BLaER1 treated with 17β-estradiol and CSF1 and Interleukin-3, amounts not matched to agents 10 nM and 100 nM (cell line): ENCODE results near the gene SHROOM4.

ENCODE experiments used
- H3K27ac ChIP-seq, 11 experiments: shearing (Covaris generic); formaldehyde crosslinking; 2 replicates each; pipeline ENCODE4 v1.8.1; 2022
- H3K27me3 ChIP-seq, 11 experiments: shearing (Covaris generic); formaldehyde crosslinking; 2 replicates each; pipeline ENCODE4 v1.8.1; 2022
- H3K36me3 ChIP-seq, 11 experiments: shearing (Covaris generic); formaldehyde crosslinking; 2 replicates each; pipeline ENCODE4 v1.8.1; 2022
- H3K4me1 ChIP-seq, 10 experiments: shearing (Covaris generic); formaldehyde crosslinking; 2 replicates each; pipeline ENCODE4 v1.8.1; 2022
- H3K4me2 ChIP-seq, 11 experiments: shearing (Covaris generic); formaldehyde crosslinking; 2 replicates each; pipeline ENCODE4 v1.8.1; 2022
- H3K4me3 ChIP-seq, 10 experiments: shearing (Covaris generic); formaldehyde crosslinking; 2 replicates each; pipeline ENCODE4 v1.8.1; 2022
- H3K9ac ChIP-seq, 11 experiments: shearing (Covaris generic); formaldehyde crosslinking; 2 replicates each; pipeline ENCODE4 v1.8.1; 2022
- H3K9me3 ChIP-seq, 11 experiments: shearing (Covaris generic); formaldehyde crosslinking; replicated peaks in 1 of 11; 2 replicates each; pipeline ENCODE4 v1.8.1; 2022
- H4K20me1 ChIP-seq, 11 experiments: shearing (Covaris generic); formaldehyde crosslinking; 2 replicates each; pipeline ENCODE4 v1.8.1; 2022
- Cebpa-rat ChIP-seq, 11 experiments: shearing (Covaris generic); IDR thresholded peaks; 2 replicates each; pipeline ENCODE4 v1.8.1; 2022

SHROOM4 gene

GRCh38 chrX:50707405-50707804 is 106.6 kb downstream of the SHROOM4 start:
- H3K27me3 ChIP-seq, result peaks cover 98 to 100% (median 100%) of the 10 kb centered on the region in 11 experiments
- H4K20me1 ChIP-seq, result peaks cover 0 to 8% (median 0%) of the 10 kb centered on the region in 11 experiments; a peak in 4 of 22 replicates
- no peaks in the 10 kb centered on the region for H3K36me3 ChIP-seq
- no peak overlapping the region for H3K27ac ChIP-seq
- no peak overlapping the region for H3K9ac ChIP-seq
- peaks cover 0 to 15% (median 8%) of the 10 kb centered on the region in 11 experiments; a peak in 19 of 22 replicates for H3K9me3 ChIP-seq
- H3K4me1 ChIP-seq, result no peaks in the 10 kb centered on the region
- no peak for TF ChIP-seq Cebpa-rat (IDR thresholded peaks at IDR 0.05)
- H3K4me2 ChIP-seq, result no peak overlapping the region
- H3K4me3 ChIP-seq, result no peak overlapping the region

GRCh38 chrX:50705042-50705441 is 109.0 kb downstream of the SHROOM4 start:
- no peak overlapping the region for H3K4me3 ChIP-seq
- peaks cover 0 to 15% (median 8%) of the 10 kb centered on the region in 11 experiments; a peak in 19 of 22 replicates for H3K9me3 ChIP-seq
- H3K4me1 ChIP-seq, result no peaks in the 10 kb centered on the region
- H3K27ac ChIP-seq, result no peak overlapping the region
- peaks cover 0 to 8% (median 0%) of the 10 kb centered on the region in 11 experiments; a peak in 4 of 22 replicates for H4K20me1 ChIP-seq
- no peak overlapping the region for H3K9ac ChIP-seq
- TF ChIP-seq Cebpa-rat (IDR thresholded peaks at IDR 0.05), result no peak
- H3K4me2 ChIP-seq, result no peak overlapping the region
- H3K36me3 ChIP-seq, result no peaks in the 10 kb centered on the region
- H3K27me3 ChIP-seq, result peaks cover 97 to 100% (median 100%) of the 10 kb centered on the region in 11 experiments

GRCh38 chrX:50704360-50704759 is 109.6 kb downstream of the SHROOM4 start:
- Histone ChIP-seq H3K4me2 (no peak overlapping the region), H3K27ac (no peak overlapping the region), H3K4me3 (no peak overlapping the region), H3K36me3 (no peaks in the 10 kb centered on the region), H3K4me1 (peaks cover 0 to 6% (median 0%) of the 10 kb centered on the region in 10 experiments; a peak in 1 of 20 replicates), H4K20me1 (peaks cover 0 to 8% (median 0%) of the 10 kb centered on the region in 11 experiments; a peak in 4 of 22 replicates), H3K27me3 (peaks cover 97 to 100% (median 100%) of the 10 kb centered on the region in 11 experiments), H3K9ac (no peak overlapping the region), H3K9me3 (peaks cover 0 to 15% (median 8%) of the 10 kb centered on the region in 11 experiments; a peak in 19 of 22 replicates)
- no peak for TF ChIP-seq Cebpa-rat (IDR thresholded peaks at IDR 0.05)

- peaks cover 97 to 100% (median 100%) of the 10 kb centered on the region in 11 experiments for H3K27me3 ChIP-seq
- no peak overlapping the region for H3K4me2 ChIP-seq
- peaks cover 0 to 15% (median 8%) of the 10 kb centered on the region in 11 experiments; a peak in 19 of 22 replicates for H3K9me3 ChIP-seq
- H3K9ac ChIP-seq, result no peak overlapping the region
- H3K4me1 ChIP-seq, result peaks cover 0 to 7% (median 0%) of the 10 kb centered on the region in 10 experiments; a peak in 1 of 20 replicates
- H3K4me3 ChIP-seq, result no peak overlapping the region
- TF ChIP-seq Cebpa-rat (IDR thresholded peaks at IDR 0.05), result no peak
- no peak overlapping the region for H3K27ac ChIP-seq
- no peaks in the 10 kb centered on the region for H3K36me3 ChIP-seq
- H4K20me1 ChIP-seq, result peaks cover 0 to 14% (median 0%) of the 10 kb centered on the region in 11 experiments; a peak in 3 of 22 replicates
Measured at GRCh38 chrX:50700921-50701320, 113.1 kb downstream of the SHROOM4 start.

- Histone ChIP-seq H3K27me3 (peaks cover 94 to 100% (median 100%) of the 10 kb centered on the region in 11 experiments), H3K36me3 (no peaks in the 10 kb centered on the region), H3K27ac (no peak overlapping the region), H3K9ac (no peak overlapping the region), H3K9me3 (peaks cover 0 to 11% (median 8%) of the 10 kb centered on the region in 11 experiments; a peak in 19 of 22 replicates), H3K4me3 (no peak overlapping the region), H4K20me1 (peaks cover 0 to 14% (median 0%) of the 10 kb centered on the region in 11 experiments; a peak in 2 of 22 replicates), H3K4me2 (no peak overlapping the region), H3K4me1 (peaks cover 0 to 7% (median 0%) of the 10 kb centered on the region in 10 experiments; a peak in 1 of 20 replicates)
- no peak for TF ChIP-seq Cebpa-rat (IDR thresholded peaks at IDR 0.05)
Measured at GRCh38 chrX:50698944-50699343, 115.0 kb downstream of the SHROOM4 start.

- Histone ChIP-seq H3K4me3 (no peak overlapping the region), H4K20me1 (peaks cover 0 to 14% (median 0%) of the 10 kb centered on the region in 11 experiments; a peak in 1 of 22 replicates), H3K27ac (no peak overlapping the region), H3K9me3 (no peaks in the 10 kb centered on the region), H3K4me2 (no peak overlapping the region), H3K9ac (no peak overlapping the region), H3K4me1 (peaks cover 0 to 7% (median 0%) of the 10 kb centered on the region in 10 experiments; a peak in 1 of 20 replicates), H3K27me3 (peaks cover 93 to 100% (median 99%) of the 10 kb centered on the region in 11 experiments), H3K36me3 (no peaks in the 10 kb centered on the region)
- TF ChIP-seq Cebpa-rat (IDR thresholded peaks at IDR 0.05), result no peak
Measured at GRCh38 chrX:50697691-50698090, 116.3 kb downstream of the SHROOM4 start.

GRCh38 chrX:50691820-50692219 is 122.2 kb downstream of the SHROOM4 start:
- Histone ChIP-seq H3K4me2 (no peak overlapping the region), H3K36me3 (no peaks in the 10 kb centered on the region), H3K27ac (no peak overlapping the region), H3K4me3 (no peak overlapping the region), H3K9me3 (no peaks in the 10 kb centered on the region), H4K20me1 (0 out of 22 replicates have a peak, but pooled peaks cover 0 to 5% (median 0%) of the 10 kb centered on the region in 11 experiments), H3K4me1 (no peaks in the 10 kb centered on the region), H3K9ac (no peak overlapping the region), H3K27me3 (peaks cover 68 to 92% (median 79%) of the 10 kb centered on the region in 11 experiments)
- TF ChIP-seq Cebpa-rat (IDR thresholded peaks at IDR 0.05), result no peak

GRCh38 chrX:50684871-50685270 is 129.1 kb downstream of the SHROOM4 start:
- no peaks in the 10 kb centered on the region for H3K9me3 ChIP-seq
- no peak overlapping the region for H3K27ac ChIP-seq
- H3K4me3 ChIP-seq, result no peak overlapping the region
- TF ChIP-seq Cebpa-rat (IDR thresholded peaks at IDR 0.05), result no peak
- H3K27me3 ChIP-seq, result peaks cover 79 to 97% (median 86%) of the 10 kb centered on the region in 11 experiments
- H3K9ac ChIP-seq, result no peak overlapping the region
- H3K4me1 ChIP-seq, result no peaks in the 10 kb centered on the region
- H4K20me1 ChIP-seq, result no peaks in the 10 kb centered on the region; a peak in 2 of 22 replicates
- no peaks in the 10 kb centered on the region for H3K36me3 ChIP-seq
- no peak overlapping the region for H3K4me2 ChIP-seq

- H3K9me3 ChIP-seq, result no peaks in the 10 kb centered on the region
- no peaks in the 10 kb centered on the region for H3K36me3 ChIP-seq
- H4K20me1 ChIP-seq, result no peaks in the 10 kb centered on the region; a peak in 2 of 22 replicates
- no peak overlapping the region for H3K4me3 ChIP-seq
- no peaks in the 10 kb centered on the region for H3K4me1 ChIP-seq
- no peak overlapping the region for H3K9ac ChIP-seq
- TF ChIP-seq Cebpa-rat (IDR thresholded peaks at IDR 0.05), result no peak
- peaks cover 90 to 100% (median 98%) of the 10 kb centered on the region in 11 experiments for H3K27me3 ChIP-seq
- H3K27ac ChIP-seq, result no peak overlapping the region
- no peak overlapping the region for H3K4me2 ChIP-seq
Measured at GRCh38 chrX:50680990-50681389, 133.0 kb downstream of the SHROOM4 start.

GRCh38 chrX:50677789-50678188 is 136.2 kb downstream of the SHROOM4 start:
- no peak for TF ChIP-seq Cebpa-rat (IDR thresholded peaks at IDR 0.05)

More at GRCh38 chrX:50677789-50678188, 136.2 kb downstream of the SHROOM4 start:
- no peaks in the 10 kb centered on the region for H3K9me3 ChIP-seq
- no peak overlapping the region for H3K9ac ChIP-seq
- H3K4me1 ChIP-seq, result no peaks in the 10 kb centered on the region
- H3K27ac ChIP-seq, result no peak overlapping the region
- peaks cover 88 to 99% (median 95%) of the 10 kb centered on the region in 11 experiments for H3K27me3 ChIP-seq
- H3K4me2 ChIP-seq, result no peak overlapping the region
- no peaks in the 10 kb centered on the region; a peak in 1 of 22 replicates for H4K20me1 ChIP-seq
- H3K4me3 ChIP-seq, result no peak overlapping the region
- H3K36me3 ChIP-seq, result no peaks in the 10 kb centered on the region
